ENCODE data around the gene LPAR3.
A peak's percentile ranks its signal among the peaks of the same experiment; 100 is the strongest.

LPAR3 gene

DNA sequence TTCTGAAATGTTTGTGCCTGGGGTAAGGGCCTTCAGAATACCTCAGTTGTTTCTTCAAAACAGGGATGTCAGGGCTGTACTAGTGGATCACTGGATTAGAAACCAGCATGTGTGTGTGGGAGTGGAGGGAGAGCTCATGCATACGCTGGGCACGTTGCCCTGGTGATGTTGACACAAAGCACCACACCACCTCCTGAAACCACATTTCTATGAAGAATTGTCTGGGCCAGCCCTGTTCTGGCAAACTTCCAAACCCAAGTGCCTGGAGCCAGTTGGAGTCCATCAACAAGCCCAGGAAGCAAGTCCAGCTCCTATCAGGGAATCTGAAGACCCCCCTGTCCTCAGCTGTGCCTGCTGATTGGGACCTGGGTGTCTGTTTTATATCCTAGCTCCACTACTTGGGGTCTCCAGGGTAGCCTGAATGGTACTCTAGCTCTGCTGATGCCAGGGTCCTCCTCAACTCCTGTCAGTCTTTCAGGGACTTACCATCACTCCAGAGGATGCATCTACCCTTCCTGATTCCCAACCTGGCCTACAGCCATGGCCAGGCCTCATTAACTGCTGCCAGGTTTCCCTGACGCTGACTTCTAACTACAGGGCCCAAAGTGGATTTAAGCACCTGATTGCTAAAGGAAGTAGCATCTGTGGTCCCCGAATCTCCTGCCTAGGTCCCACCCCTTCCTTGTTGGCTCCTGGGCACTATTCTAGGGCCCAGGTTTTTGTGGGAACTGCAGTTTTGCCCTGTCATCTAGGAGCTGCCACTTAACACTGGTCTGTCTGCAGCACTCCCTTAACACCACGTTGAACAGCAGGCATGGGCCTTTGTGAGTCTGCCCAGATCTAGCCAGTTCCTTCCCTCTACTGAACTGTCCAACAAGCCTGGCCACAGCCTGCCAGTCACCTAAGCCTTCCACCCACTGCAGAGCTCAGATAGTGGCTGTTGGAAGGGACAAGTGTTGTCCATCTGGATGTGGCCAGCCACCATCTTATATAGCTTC, 45.5 kb downstream of the LPAR3 start (continued):
- TF ChIP-seq, protein P1, sequence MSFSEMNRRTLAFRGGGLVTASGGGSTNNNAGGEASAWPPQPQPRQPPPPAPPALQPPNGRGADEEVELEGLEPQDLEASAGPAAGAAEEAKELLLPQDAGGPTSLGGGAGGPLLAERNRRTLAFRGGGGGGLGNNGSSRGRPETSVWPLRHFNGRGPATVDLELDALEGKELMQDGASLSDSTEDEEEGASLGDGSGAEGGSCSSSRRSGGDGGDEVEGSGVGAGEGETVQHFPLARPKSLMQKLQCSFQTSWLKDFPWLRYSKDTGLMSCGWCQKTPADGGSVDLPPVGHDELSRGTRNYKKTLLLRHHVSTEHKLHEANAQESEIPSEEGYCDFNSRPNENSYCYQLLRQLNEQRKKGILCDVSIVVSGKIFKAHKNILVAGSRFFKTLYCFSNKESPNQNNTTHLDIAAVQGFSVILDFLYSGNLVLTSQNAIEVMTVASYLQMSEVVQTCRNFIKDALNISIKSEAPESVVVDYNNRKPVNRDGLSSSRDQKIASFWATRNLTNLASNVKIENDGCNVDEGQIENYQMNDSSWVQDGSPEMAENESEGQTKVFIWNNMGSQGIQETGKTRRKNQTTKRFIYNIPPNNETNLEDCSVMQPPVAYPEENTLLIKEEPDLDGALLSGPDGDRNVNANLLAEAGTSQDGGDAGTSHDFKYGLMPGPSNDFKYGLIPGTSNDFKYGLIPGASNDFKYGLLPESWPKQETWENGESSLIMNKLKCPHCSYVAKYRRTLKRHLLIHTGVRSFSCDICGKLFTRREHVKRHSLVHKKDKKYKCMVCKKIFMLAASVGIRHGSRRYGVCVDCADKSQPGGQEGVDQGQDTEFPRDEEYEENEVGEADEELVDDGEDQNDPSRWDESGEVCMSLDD (tag by site-specific recombination; IDR thresholded peaks at IDR 0.05): no peak
- no peak for TF ChIP-seq ZNF202 (tag by site-specific recombination; IDR thresholded peaks at IDR 0.05; ENCODE audit: borderline replicate concordance)
- no peak for TF ChIP-seq ZNF169 (tag by site-specific recombination; IDR thresholded peaks at IDR 0.05)
- TF ChIP-seq ZNF596 (tag by site-specific recombination; IDR thresholded peaks at IDR 0.05): no peak
- no peak for TF ChIP-seq ZNF501 (tag by site-specific recombination; IDR thresholded peaks at IDR 0.05)
- TF ChIP-seq, protein P2, sequence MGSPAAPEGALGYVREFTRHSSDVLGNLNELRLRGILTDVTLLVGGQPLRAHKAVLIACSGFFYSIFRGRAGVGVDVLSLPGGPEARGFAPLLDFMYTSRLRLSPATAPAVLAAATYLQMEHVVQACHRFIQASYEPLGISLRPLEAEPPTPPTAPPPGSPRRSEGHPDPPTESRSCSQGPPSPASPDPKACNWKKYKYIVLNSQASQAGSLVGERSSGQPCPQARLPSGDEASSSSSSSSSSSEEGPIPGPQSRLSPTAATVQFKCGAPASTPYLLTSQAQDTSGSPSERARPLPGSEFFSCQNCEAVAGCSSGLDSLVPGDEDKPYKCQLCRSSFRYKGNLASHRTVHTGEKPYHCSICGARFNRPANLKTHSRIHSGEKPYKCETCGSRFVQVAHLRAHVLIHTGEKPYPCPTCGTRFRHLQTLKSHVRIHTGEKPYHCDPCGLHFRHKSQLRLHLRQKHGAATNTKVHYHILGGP (tag by site-specific recombination; IDR thresholded peaks at IDR 0.05): no peak
- no peak for TF ChIP-seq BCL11A (tag by site-specific recombination; IDR thresholded peaks at IDR 0.05; ENCODE audit: low read depth)
- TF ChIP-seq GLIS1 (tag by site-specific recombination; IDR thresholded peaks at IDR 0.05): peak; percentile 54; the same call in 1 of the 2 replicates
- TF ChIP-seq, protein P3, sequence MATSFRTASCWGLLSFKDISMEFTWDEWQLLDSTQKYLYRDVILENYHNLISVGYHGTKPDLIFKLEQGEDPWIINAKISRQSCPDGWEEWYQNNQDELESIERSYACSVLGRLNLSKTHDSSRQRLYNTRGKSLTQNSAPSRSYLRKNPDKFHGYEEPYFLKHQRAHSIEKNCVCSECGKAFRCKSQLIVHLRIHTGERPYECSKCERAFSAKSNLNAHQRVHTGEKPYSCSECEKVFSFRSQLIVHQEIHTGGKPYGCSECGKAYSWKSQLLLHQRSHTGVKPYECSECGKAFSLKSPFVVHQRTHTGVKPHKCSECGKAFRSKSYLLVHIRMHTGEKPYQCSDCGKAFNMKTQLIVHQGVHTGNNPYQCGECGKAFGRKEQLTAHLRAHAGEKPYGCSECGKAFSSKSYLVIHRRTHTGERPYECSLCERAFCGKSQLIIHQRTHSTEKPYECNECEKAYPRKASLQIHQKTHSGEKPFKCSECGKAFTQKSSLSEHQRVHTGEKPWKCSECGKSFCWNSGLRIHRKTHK (tag by site-specific recombination; IDR thresholded peaks at IDR 0.05): no peak
- TF ChIP-seq, protein P4, sequence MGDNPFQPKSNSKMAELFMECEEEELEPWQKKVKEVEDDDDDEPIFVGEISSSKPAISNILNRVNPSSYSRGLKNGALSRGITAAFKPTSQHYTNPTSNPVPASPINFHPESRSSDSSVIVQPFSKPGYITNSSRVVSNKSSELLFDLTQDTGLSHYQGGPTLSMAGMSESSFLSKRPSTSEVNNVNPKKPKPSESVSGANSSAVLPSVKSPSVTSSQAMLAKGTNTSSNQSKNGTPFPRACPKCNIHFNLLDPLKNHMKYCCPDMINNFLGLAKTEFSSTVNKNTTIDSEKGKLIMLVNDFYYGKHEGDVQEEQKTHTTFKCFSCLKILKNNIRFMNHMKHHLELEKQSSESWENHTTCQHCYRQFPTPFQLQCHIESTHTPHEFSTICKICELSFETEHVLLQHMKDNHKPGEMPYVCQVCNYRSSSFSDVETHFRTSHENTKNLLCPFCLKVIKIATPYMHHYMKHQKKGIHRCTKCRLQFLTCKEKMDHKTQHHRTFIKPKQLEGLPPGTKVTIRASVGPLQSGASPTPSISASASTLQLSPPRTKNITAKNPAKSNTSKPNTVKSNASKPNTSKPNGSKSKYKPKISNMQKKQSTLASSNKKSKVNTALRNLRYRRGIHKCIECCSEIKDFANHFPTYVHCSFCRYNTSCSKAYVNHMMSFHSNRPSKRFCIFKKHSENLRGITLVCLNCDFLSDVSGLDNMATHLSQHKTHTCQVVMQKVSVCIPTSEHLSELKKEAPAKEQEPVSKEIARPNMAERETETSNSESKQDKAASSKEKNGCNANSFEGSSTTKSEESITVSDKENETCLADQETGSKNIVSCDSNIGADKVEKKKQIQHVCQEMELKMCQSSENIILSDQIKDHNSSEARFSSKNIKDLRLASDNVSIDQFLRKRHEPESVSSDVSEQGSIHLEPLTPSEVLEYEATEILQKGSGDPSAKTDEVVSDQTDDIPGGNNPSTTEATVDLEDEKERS (tag by site-specific recombination; IDR thresholded peaks at IDR 0.05): no peak
- no peak for TF ChIP-seq ZNF23 (tag by site-specific recombination; IDR thresholded peaks at IDR 0.05; ENCODE audit: borderline replicate concordance)
- no peak for TF ChIP-seq GLI2 (tag by site-specific recombination; IDR thresholded peaks at IDR 0.05; ENCODE audit: borderline replicate concordance, low read depth)
- TF ChIP-seq, protein P5, sequence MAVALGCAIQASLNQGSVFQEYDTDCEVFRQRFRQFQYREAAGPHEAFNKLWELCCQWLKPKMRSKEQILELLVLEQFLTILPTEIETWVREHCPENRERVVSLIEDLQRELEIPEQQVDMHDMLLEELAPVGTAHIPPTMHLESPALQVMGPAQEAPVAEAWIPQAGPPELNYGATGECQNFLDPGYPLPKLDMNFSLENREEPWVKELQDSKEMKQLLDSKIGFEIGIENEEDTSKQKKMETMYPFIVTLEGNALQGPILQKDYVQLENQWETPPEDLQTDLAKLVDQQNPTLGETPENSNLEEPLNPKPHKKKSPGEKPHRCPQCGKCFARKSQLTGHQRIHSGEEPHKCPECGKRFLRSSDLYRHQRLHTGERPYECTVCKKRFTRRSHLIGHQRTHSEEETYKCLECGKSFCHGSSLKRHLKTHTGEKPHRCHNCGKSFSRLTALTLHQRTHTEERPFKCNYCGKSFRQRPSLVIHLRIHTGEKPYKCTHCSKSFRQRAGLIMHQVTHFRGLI (tag by site-specific recombination; IDR thresholded peaks at IDR 0.05): 0 out of 2 replicates have a peak, but pooled peaks have one; percentile 11
- no peak for TF ChIP-seq ZNF585B (tag by site-specific recombination; IDR thresholded peaks at IDR 0.05)
- TF ChIP-seq ZNF48 (tag by site-specific recombination; IDR thresholded peaks at IDR 0.05): no peak
- TF ChIP-seq ZNF660 (tag by site-specific recombination; IDR thresholded peaks at IDR 0.05): peak; percentile 83
- TF ChIP-seq SALL2 (tag by site-specific recombination; IDR thresholded peaks at IDR 0.05; ENCODE audit: borderline replicate concordance): no peak
- TF ChIP-seq ZNF324 (tag by site-specific recombination; IDR thresholded peaks at IDR 0.05): no peak
- 0 out of 2 replicates have a peak, but pooled peaks have one; percentile 15 for TF ChIP-seq OSR2 (tag by site-specific recombination; IDR thresholded peaks at IDR 0.05)
- TF ChIP-seq, protein P6, sequence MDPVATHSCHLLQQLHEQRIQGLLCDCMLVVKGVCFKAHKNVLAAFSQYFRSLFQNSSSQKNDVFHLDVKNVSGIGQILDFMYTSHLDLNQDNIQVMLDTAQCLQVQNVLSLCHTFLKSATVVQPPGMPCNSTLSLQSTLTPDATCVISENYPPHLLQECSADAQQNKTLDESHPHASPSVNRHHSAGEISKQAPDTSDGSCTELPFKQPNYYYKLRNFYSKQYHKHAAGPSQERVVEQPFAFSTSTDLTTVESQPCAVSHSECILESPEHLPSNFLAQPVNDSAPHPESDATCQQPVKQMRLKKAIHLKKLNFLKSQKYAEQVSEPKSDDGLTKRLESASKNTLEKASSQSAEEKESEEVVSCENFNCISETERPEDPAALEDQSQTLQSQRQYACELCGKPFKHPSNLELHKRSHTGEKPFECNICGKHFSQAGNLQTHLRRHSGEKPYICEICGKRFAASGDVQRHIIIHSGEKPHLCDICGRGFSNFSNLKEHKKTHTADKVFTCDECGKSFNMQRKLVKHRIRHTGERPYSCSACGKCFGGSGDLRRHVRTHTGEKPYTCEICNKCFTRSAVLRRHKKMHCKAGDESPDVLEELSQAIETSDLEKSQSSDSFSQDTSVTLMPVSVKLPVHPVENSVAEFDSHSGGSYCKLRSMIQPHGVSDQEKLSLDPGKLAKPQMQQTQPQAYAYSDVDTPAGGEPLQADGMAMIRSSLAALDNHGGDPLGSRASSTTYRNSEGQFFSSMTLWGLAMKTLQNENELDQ (tag by site-specific recombination; IDR thresholded peaks at IDR 0.05; ENCODE audit: low read depth): no peak
- no peak for TF ChIP-seq ZNF510 (tag by site-specific recombination; IDR thresholded peaks at IDR 0.05; ENCODE audit: insufficient replicate concordance)
- TF ChIP-seq ZNF2 (tag by site-specific recombination; IDR thresholded peaks at IDR 0.05): peak; percentile 63; the same call in 1 of the 2 replicates
- TF ChIP-seq ZNF274 (IDR thresholded peaks at IDR 0.05; ENCODE audit: low read length): no peak
- TF ChIP-seq ZNF274 (tag by site-specific recombination; IDR thresholded peaks at IDR 0.05; ENCODE audit: borderline replicate concordance): no peak
- no peak for TF ChIP-seq KLF10 (tag by site-specific recombination; IDR thresholded peaks at IDR 0.05)
